OCI-LY7 (cell line): Measurements from ENCODE around the gene SRCIN1.

ENCODE experiments used
- EZH2phosphoT487 ChIP-seq: fragments of 200-600 bp; sonication (generic); IDR thresholded peaks from 2 replicates; pipeline ENCODE4 v1.6.1; 2018; ENCODE audit warnings: low read depth, borderline replicate concordance, mild to moderate bottlenecking, mixed run types, antibody characterized with exemption, low read length, moderate library complexity, mixed read lengths
- TF ChIP-seq, protein P1 (sequence below): fragments of 200-600 bp; sonication (generic); conservative IDR thresholded peaks from 2 replicates; pipeline ENCODE4 v1.5.1; 2014; ENCODE audit warnings: mild to moderate bottlenecking, antibody characterized with exemption, low read length, moderate library complexity, mixed read lengths

DNA sequence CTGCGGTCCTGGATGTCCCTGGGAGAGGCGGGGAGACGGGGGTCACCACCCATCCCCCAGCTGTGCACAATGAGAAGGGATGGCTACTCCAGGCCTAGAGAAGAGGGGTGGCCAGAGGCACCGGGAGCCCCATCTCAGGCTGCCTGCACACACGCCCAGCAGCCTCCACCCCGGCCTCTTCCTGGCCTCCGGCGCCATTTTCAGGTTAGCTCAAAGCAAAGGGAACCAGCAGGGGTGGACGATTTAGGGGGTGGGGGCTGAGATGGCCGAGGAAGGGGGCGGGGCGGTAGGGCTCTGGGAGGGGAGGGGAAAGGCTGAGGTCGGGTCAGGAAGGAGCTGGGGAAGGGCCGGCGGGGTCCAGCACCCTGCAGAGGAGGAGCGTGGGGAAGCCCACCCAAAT is 42.8 kb downstream of the SRCIN1 start:
- TF ChIP-seq, protein P1, sequence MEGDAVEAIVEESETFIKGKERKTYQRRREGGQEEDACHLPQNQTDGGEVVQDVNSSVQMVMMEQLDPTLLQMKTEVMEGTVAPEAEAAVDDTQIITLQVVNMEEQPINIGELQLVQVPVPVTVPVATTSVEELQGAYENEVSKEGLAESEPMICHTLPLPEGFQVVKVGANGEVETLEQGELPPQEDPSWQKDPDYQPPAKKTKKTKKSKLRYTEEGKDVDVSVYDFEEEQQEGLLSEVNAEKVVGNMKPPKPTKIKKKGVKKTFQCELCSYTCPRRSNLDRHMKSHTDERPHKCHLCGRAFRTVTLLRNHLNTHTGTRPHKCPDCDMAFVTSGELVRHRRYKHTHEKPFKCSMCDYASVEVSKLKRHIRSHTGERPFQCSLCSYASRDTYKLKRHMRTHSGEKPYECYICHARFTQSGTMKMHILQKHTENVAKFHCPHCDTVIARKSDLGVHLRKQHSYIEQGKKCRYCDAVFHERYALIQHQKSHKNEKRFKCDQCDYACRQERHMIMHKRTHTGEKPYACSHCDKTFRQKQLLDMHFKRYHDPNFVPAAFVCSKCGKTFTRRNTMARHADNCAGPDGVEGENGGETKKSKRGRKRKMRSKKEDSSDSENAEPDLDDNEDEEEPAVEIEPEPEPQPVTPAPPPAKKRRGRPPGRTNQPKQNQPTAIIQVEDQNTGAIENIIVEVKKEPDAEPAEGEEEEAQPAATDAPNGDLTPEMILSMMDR, result no peak
- TF ChIP-seq EZH2phosphoT487, result no peak
